ENCODE data around the gene SURF6.

DNA sequence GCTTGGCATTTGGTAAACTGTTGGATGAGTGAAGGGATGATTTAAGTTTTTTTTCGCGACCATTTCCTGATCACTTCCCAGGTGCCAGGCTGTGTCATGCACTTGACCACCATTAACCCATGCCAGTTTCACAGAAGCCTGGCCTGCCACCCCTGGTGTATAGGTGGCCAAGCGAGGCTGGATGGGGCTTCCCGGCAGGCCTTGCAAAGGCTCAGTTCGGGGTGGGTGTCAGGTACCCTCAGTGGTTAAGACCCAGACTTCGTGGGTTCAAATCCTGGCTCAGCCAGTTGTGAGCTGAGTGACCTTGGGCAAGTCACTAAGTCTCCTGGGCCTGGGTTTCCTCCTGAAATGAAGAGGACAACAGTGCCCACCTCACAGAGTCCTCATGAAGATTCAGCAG lies 9.6 kb upstream of the SURF6 start:
- TF ChIP-seq, protein P1, sequence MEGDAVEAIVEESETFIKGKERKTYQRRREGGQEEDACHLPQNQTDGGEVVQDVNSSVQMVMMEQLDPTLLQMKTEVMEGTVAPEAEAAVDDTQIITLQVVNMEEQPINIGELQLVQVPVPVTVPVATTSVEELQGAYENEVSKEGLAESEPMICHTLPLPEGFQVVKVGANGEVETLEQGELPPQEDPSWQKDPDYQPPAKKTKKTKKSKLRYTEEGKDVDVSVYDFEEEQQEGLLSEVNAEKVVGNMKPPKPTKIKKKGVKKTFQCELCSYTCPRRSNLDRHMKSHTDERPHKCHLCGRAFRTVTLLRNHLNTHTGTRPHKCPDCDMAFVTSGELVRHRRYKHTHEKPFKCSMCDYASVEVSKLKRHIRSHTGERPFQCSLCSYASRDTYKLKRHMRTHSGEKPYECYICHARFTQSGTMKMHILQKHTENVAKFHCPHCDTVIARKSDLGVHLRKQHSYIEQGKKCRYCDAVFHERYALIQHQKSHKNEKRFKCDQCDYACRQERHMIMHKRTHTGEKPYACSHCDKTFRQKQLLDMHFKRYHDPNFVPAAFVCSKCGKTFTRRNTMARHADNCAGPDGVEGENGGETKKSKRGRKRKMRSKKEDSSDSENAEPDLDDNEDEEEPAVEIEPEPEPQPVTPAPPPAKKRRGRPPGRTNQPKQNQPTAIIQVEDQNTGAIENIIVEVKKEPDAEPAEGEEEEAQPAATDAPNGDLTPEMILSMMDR (conservative IDR thresholded peaks at IDR 0.05): no peak
- TF ChIP-seq EZH2 (IDR thresholded peaks at IDR 0.05; ENCODE audit: low read depth): no peak
